Measurements from ENCODE around the gene ITM2B.
"Not testable (repeated sequence)": the region's sequence is repeated elsewhere in the genome, so short reads cannot be mapped to it uniquely, and the experiment has no call there.

Gene ITM2B

DNA sequence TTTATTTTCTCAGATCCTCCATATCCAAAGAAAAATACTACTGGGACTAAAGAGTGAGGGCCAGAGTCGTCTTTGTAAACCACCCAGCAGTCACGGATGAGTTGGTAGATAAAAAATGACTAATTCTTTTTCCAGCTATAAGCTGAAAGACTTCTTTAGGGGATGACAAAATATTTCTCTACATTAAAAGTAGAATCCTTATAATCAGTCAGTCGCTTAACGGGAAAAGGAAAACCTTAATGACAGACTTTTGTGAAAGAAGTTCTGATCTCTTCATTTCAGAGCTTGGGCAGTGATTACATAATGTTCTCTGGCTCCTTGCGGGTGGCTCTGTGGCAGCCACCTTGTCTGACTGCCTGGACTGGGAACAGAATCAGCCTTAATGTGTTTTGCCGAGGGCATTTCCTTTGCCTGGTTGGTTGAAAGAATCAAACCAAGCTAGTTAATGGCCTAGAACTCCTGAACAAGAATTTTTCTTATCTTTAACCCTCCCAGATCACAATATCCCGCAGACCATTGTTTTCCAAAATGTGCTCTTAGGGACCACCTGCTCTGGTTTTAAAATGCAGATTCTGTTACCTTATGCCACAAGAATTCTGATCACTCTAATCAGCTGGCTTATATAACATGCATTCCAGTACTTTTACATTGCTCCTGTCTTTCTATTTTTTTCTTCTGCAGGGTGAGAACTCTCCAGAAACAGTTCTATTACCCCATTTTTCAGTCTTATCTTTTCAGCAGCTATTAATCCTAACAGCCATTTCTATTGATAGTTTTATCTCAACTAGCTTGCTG lies 2.5 kb downstream of the ITM2B start:
- H3K4me3 ChIP-seq (ENCODE audit: low read depth, low read length) = peak overlapping the region; percentile 95
- peak; percentile 50 for DNase-seq (ENCODE audit: low read depth)

DNA sequence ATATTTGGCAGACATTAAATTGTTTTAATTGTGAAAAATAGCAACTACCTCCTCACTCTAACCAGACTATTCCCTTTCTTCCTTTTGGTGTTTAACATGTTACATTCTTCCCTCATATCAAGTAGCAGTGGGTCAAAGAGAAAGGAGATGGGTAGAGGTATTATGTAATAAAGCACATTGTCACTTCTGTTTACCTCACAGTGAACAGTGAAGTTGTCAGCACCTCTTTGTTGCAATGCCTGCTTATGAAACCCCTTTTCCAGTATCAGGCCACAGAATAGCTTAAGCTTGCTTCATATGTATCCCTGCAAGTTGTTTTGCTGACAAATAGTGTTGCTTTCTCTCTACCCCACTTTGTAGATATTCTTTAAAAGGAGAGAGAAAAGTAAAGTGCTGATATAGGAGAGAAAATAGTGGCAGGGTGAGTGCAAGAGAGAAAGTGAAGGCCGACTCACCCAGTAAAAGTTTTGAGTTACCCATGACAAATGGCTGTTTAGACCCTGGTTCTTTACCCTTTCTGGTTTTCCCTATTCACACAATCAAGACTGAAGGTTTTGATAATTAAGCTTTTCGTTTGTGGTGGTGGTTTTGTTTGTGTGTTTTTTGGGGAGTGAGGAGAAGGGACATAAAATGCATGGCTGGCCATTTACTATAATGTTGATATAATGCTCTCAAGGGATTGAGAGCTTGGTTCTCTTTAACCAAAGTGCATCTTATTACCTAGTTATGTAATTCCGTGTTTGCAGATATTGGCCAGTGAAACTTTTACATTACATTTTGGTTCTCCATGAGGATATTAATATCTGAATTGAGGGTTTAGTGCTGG lies 3.7 kb downstream of the ITM2B start:
- peak; percentile 90 for TF ChIP-seq MYC (IDR thresholded peaks at IDR 0.05; ENCODE audit: low read depth, low read length)
- TF ChIP-seq, protein P1, sequence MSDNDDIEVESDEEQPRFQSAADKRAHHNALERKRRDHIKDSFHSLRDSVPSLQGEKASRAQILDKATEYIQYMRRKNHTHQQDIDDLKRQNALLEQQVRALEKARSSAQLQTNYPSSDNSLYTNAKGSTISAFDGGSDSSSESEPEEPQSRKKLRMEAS (IDR thresholded peaks at IDR 0.05; ENCODE audit: low read depth, low read length) = peak; percentile 86
- TF ChIP-seq, protein P2, sequence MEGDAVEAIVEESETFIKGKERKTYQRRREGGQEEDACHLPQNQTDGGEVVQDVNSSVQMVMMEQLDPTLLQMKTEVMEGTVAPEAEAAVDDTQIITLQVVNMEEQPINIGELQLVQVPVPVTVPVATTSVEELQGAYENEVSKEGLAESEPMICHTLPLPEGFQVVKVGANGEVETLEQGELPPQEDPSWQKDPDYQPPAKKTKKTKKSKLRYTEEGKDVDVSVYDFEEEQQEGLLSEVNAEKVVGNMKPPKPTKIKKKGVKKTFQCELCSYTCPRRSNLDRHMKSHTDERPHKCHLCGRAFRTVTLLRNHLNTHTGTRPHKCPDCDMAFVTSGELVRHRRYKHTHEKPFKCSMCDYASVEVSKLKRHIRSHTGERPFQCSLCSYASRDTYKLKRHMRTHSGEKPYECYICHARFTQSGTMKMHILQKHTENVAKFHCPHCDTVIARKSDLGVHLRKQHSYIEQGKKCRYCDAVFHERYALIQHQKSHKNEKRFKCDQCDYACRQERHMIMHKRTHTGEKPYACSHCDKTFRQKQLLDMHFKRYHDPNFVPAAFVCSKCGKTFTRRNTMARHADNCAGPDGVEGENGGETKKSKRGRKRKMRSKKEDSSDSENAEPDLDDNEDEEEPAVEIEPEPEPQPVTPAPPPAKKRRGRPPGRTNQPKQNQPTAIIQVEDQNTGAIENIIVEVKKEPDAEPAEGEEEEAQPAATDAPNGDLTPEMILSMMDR (IDR thresholded peaks at IDR 0.05; ENCODE audit: low read depth, low read length) = no peak
- peak overlapping the region; percentile 95 for H3K4me3 ChIP-seq (ENCODE audit: low read depth, low read length)
- DNase-seq (ENCODE audit: low read depth) = peak; percentile 83

More for the DNA sequence above, 2.5 kb downstream of the ITM2B start:
- TF ChIP-seq, protein P1 (IDR thresholded peaks at IDR 0.05; ENCODE audit: low read depth, low read length) = 0 out of 2 replicates have a peak, but pooled peaks have one; percentile 0
- no peak for TF ChIP-seq POLR2A (IDR thresholded peaks at IDR 0.05; ENCODE audit: extremely low read depth, insufficient read length)

DNA sequence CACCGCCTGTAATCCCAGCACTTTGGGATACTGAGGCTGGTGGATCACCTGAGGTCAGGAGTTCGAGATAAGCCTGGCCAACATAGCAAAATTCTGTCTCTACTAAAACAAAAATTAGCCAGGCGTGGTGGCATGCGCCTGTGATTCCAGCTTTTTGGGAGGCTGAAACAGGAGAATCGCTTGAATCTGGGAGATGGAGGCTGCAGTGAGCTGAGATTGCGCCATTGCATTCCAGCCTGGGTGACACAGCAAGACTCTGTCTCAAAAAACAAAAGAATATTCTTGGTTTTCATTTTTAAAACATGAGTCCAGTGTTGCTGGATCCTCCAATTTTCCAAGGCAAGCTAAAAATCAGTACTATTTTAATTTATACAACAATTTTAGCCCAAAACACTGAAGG lies 6.4 kb downstream of the ITM2B start:
- not testable (repeated sequence) for H3K4me3 ChIP-seq (ENCODE audit: low read depth, low read length); DNase-seq (ENCODE audit: low read depth)

DNA sequence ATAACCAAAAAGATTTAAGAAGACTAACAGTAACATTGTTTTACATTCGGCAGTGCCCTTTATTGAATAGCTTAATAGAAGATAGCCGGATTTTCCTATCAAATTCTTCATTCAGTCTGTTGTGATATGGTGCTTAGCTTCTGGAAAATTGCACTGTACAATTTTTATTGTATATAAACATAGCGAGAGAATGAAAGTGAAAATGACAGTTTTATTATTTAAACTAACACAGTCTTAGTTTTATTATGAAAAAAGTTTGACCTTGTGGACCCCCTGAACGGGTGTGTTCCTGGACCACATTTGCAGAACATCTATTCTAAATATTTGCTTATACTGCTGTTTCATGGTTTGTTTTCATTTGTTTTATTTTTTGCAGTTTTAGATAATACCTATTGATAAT lies 8.6 kb downstream of the ITM2B start:
- DNase-seq (ENCODE audit: low read depth) = no peak
- TF ChIP-seq, protein P2 (IDR thresholded peaks at IDR 0.05; ENCODE audit: low read depth, low read length) = no peak
- TF ChIP-seq POLR2A (IDR thresholded peaks at IDR 0.05; ENCODE audit: extremely low read depth, insufficient read length) (no peak), MYC (IDR thresholded peaks at IDR 0.05; ENCODE audit: low read depth, low read length) (no peak)
- TF ChIP-seq, protein P1 (IDR thresholded peaks at IDR 0.05; ENCODE audit: low read depth, low read length) = no peak
- no peak overlapping the region for H3K4me3 ChIP-seq (ENCODE audit: low read depth, low read length)

DNA sequence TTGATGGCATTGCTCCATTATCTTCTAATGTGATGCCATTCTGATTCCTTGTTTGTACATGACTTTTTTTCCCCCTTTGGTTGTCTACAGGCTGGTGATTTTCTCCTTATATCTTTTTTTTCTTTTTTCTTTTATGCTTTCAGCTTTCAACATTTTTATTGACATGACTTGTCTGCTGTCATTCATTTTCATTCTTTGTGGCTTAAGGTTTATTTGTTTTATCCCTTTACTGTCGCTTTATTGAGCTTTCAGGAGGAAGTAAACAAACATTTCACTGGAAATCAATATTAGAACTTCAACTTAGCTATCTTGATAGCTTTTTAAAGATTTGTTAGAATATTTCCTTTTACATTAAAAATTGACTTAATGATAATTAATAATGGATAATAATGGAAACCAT lies 9.7 kb downstream of the ITM2B start:
- TF ChIP-seq, protein P1 (IDR thresholded peaks at IDR 0.05; ENCODE audit: low read depth, low read length) = no peak
- TF ChIP-seq, protein P2 (IDR thresholded peaks at IDR 0.05; ENCODE audit: low read depth, low read length) = no peak
- TF ChIP-seq MYC (IDR thresholded peaks at IDR 0.05; ENCODE audit: low read depth, low read length) = no peak
- TF ChIP-seq POLR2A (IDR thresholded peaks at IDR 0.05; ENCODE audit: extremely low read depth, insufficient read length) = no peak
- H3K4me3 ChIP-seq (ENCODE audit: low read depth, low read length) = no peak overlapping the region
- no peak for DNase-seq (ENCODE audit: low read depth)

DNA sequence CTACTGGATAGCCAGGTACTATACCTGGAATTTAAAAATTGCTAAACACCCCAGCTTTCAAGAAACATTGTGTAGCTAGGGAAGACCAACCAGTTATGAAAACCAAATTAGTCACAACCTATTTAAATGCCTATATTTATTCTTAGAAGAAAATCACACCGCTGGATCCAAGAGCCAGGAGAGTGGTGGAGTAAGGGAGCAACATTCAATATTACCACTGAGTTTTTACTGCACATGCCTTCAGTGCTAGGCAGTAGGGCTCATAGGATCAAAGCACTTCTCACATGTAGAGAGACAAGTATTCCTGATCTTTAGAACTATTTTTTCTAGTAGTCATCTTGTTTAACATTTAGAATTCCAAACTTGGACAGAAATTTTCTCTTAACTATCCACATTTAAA lies 11.2 kb downstream of the ITM2B start:
- DNase-seq (ENCODE audit: low read depth) = no peak
- no peak overlapping the region for H3K4me3 ChIP-seq (ENCODE audit: low read depth, low read length)
- no peak for TF ChIP-seq MYC (IDR thresholded peaks at IDR 0.05; ENCODE audit: low read depth, low read length)
- TF ChIP-seq, protein P1 (IDR thresholded peaks at IDR 0.05; ENCODE audit: low read depth, low read length) = no peak
- no peak for TF ChIP-seq POLR2A (IDR thresholded peaks at IDR 0.05; ENCODE audit: extremely low read depth, insufficient read length)
- TF ChIP-seq, protein P2 (IDR thresholded peaks at IDR 0.05; ENCODE audit: low read depth, low read length) = no peak

All from NB4 (cell line).